Measurements from ENCODE around the gene GOLGA6A. TPM values are rescaled to one million over a fixed set of nuclear protein-coding genes. Genes with fewer than 3 reads are reported as not detected.
"Not testable (repeated sequence)": the region's sequence is repeated elsewhere in the genome, so short reads cannot be mapped to it uniquely, and the experiment has no call there.

Gene GOLGA6A
- total RNA-seq, 1 experiment from 2014 or later = not detected

DNA sequence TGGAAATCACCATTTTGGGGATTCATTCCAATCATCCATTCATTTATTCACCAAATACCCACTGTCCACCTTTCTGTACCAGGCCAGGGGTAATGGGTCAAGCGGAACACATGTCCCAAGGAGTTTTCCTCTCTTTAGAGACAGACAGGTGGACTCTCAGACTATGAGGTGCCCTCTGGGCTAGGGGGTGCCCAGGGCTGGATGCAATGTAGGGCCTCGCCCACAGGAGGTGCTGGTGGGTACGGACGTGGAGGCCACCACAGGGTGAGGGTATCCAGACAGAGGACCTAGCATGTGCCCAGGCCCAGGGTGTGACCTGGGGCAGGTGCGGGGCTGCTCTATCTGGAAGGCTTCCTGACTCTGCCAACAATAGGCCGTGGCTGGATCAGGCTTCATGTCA, 26.3 kb upstream of the GOLGA6A start:
- DNase-seq (ENCODE audit: low spot score); in situ Hi-C loops (cut with HindIII; ENCODE audit: low sequenced_read_pairs): not testable (repeated sequence)

DNA sequence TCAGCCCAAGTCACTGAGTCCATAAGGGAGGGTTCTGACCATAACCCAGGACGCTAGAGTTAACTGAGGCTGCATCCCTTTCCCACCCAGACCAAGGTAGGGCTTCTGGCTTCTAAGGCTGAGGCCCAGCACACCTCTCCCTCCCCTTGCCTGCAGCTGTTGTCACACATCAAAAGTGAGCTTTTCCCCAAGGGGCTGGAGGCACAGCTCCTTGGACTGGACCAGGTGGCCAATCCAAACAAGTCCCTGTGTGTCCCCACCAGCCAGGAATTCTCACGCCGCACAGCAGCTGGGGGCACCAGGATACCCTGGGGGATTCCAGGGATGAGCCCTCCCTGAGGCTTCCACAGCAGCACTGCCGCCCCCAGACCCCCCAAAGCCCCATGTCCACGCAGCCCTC, 25.8 kb upstream of the GOLGA6A start:
- in situ Hi-C loops (cut with HindIII; ENCODE audit: low sequenced_read_pairs) = no loop called here
- no peak for DNase-seq (ENCODE audit: low spot score)

DNA sequence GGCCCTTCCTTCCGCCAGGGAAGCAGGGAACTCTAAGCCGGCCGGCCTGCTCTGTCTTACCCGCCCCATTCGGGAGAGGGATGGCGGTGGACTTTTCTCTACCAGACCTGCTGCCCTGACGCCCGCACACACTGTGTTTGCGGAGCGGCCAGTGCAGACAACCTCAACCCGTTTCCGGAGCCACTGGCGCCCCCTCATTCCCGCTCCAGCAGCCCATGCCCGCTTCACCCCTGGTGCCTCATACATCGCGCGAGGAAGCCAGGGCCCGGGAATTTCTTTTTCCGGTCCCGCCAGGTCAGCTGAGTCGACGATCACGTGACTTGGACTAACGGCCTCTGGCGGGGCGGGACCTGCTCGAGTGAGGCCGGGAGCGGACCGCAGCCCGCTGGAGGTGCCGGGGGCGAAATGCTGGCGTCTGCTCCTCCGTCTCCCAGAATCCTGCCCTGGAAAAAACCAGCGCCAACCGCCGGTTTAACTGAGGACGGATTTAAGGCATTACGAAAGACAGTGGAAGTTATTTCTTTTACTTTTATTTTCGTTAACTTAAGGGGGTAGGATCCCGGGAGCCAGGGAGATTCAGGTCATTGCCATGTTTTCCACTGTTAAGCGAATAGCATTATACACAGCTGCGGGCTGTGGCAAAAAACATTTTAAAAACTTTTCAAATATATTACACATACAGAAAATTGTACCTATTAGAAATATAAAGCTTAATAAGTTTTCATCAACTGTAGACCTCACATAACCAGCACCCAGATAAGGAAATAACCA, 17.8 kb upstream of the GOLGA6A start:
- in situ Hi-C loops (cut with HindIII; ENCODE audit: low sequenced_read_pairs) = not testable (repeated sequence)
- DNase-seq (ENCODE audit: low spot score) = peak; percentile 88

DNA sequence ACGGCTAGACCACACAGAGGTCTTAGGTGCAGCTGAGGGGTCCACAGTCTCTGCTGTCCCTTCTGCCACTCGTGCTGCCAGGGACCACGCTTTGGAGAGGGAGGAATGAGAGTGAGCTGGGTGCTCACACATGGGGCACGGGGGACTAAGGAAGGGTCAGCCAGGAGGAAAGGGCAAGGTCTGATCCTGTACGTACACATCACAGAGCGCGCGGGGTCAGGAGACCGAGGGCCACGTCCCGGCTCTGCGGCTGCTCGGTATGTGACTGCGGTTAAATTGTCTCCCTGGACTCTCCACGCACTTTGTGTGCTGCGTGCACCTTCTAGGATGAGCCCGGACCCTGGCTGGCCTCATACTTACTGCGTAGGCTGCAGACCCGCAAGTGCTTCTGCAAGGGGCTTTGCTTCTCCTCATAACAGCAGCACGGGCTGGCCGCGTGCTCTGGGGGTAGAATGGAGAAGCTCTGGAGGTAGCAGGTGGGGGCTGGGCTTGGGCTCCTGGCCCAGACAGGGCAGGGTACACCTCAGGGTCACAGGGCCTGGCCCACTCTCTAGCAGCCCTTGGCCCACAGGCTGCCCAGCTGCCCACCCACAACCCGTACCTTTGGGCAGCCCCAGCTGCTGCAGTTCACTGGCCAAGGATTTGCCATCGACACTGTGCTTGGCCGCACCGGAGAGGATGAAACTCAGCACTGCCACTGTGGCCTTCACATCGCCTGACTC, 14.6 kb upstream of the GOLGA6A start:
- DNase-seq (ENCODE audit: low spot score); in situ Hi-C loops (cut with HindIII; ENCODE audit: low sequenced_read_pairs): not testable (repeated sequence)

DNA sequence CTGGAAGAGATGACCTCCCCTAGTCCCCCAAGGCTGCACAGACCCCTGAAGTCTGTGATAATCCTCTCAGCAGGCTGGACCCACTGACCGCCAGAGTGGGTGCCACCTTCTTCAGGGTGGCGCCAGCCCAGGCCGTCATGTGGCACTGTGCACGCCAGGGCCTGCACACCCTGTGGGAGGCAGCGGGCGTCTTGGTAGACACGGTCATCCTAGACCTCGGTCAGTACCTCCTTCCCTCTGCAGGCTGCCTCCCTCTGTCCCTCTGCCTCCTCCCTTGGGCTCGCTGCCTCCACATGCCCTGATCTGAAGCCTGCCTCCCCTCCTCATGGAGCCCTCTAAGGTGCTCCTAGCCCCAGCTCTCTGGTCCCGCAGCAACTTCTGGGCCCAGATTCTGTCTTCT, 13.3 kb upstream of the GOLGA6A start:
- in situ Hi-C loops (cut with HindIII; ENCODE audit: low sequenced_read_pairs); DNase-seq (ENCODE audit: low spot score): not testable (repeated sequence)

DNA sequence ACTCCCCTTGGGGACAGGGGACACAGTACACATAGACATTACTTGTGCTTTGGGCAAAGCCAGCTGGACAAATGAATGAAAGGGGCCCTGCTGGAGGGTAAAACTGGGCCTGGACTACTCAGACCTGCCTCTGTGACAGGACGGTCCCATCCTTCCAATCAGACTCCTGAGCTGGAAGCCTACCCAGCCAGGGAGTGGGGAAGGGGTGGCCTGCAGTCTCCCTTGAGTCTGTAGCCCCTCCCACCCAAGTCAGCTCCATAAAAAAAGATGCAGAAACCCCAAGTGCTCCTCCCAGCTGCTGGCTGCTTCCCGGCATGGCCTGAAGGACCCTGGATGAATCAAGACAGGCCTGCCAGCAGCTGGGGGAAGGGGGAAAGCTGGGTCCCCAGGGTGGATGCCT, 12.2 kb upstream of the GOLGA6A start:
- in situ Hi-C loops (cut with HindIII; ENCODE audit: low sequenced_read_pairs); DNase-seq (ENCODE audit: low spot score): not testable (repeated sequence)

DNA sequence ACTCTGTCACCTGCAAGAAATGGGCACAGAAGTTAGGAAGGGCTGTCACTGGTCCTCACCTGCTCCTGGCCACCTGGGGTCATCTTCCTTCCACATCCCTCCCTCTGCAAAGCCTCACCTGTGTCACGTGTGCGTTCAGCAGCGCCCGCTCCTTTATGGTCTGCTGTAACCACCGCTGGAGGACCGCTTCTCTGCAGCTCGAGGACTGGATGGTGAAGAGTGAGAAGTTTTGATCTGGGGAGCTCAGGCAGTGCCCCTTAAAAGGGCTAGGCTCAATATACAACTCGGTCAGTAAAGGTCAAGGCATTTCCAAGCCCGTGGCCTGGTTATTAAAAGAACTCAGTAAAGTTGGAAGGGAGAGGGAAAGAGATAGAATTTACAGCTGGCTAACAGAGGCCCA, 6.6 kb downstream of the GOLGA6A start:
- DNase-seq (ENCODE audit: low spot score); in situ Hi-C loops (cut with HindIII; ENCODE audit: low sequenced_read_pairs): not testable (repeated sequence)

DNA sequence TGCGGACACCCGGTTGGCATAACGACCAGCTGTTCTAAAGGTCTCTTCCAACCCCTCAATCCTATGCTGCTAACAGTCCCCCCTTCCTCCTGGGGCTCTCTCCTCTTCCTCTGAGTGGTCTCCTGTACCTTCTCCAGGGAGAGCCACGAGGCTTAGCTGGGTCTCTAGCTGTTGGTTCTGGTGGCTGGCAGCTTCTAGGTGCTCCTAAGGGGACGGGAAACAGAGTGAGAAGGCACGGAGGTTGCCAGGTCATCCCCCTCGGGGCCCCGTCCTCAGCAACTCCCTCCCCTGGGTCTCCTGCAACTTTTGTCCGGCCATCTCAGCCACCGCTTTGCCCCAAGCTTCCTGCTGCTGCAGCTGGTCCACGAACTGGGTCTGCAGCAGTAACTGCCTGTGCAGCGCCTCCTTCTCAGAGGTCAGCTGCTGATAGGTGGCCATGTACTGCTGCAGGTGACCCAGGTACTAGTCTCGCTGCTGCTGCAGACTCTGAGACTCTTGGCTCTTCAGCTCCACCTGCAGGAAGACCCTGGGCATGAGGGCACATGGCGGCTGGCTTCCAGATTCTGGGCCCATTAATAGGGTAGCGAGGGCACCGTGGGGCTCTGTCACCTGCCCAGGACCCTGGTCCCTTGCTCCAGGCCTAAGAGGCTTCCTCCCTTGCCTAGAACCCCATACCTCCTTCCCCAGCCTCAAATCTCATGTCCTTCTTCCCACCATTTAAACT, 9.6 kb downstream of the GOLGA6A start:
- in situ Hi-C loops (cut with HindIII; ENCODE audit: low sequenced_read_pairs); DNase-seq (ENCODE audit: low spot score): not testable (repeated sequence)

DNA sequence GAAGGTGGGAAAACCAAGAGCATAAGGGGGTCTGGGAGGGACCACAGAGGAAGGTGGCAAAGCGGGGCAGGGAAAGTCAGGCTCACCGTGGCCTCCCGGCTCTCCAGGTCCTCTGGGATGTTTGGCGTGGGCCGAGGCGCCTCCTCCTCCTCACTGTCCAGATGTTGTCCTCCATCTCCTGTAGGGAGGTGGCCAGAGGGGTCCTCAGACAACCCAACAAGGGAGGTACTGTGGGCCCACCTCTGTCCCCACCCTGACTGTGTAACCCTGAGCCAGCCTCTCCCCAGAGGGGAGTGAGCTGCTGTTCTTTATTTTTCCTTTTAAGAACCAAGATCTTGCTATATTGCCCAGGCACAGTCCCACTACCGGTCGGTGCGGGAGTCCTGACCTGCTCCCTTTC, 10.2 kb downstream of the GOLGA6A start:
- DNase-seq (ENCODE audit: low spot score); in situ Hi-C loops (cut with HindIII; ENCODE audit: low sequenced_read_pairs): not testable (repeated sequence)

DNA sequence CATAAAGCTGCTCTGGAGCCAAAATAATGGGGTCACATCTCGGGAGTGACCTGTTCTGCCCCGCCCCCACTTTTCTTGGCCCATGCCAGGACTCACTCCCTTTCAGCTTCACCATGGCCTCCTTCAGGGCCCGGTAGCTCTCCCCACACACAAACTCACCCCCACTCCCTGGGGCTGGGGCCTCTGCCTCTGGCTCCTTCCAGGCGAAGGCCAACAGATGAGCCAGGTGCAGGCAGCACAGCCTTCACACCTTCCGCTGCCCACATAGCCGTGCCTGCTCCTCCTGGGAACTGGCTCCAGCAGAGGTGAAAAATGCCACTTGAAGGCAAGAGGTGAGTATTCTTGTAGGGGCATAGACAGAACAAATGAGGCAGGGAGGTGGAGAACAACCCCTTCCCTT, 10.7 kb downstream of the GOLGA6A start:
- DNase-seq (ENCODE audit: low spot score); in situ Hi-C loops (cut with HindIII; ENCODE audit: low sequenced_read_pairs): not testable (repeated sequence)

DNA sequence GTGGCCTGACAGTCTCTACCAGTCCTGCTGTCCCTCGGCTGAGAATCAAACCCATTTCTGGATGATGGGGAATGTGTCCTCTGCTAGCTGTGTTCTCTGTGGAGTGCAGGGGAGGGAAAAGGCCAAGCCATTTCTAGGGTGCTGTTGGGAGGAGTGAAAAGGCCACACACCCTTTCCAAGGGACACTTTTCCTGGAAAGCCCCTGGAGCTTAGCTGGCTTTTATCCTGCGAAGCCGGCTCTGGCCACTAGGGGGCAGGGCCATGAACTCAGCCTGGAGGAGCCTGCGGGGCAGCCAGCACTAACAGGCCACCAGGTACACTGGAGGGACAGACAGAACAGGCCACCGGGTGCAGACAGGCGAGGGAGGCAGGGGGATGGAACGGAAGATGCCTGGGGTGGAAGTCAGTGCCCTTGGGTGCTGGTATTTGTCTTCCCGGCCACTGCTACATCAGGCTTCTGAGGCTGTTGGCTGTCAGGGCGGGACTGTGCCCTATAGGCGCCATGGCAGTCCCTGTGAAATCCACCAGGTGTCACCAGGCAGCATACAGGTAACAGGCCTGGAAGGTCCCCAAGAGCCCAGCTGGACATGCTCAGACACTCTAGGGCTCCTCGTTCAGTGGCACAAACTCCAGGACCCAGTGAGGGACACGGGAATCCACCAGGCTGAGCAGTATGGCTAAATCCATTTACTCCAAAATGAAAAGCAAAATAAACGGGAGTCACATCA, 16.5 kb downstream of the GOLGA6A start:
- in situ Hi-C loops (cut with HindIII; ENCODE audit: low sequenced_read_pairs); DNase-seq (ENCODE audit: low spot score): not testable (repeated sequence)

DNA sequence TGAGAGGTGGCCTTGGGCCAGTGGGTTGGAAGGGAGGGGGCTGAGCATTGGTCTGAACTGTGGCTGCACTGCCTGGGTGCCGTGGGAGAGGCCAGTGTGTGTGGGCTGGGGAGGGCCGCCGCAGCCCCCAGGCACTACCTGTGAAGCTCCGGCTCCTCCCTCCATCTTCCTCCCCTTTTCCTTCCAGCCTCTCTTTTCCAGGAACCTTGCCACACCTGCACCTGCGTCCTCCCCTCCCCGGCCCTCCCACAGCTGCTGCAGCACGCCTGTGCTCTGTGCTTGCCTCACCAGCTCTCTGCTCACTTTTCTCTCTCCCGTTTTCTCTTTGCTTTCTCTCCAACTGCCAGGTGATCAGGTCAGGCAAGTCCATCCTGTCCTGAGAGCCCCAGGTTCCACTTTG, 17.5 kb downstream of the GOLGA6A start:
- in situ Hi-C loops (cut with HindIII; ENCODE audit: low sequenced_read_pairs); DNase-seq (ENCODE audit: low spot score): not testable (repeated sequence)

DNA sequence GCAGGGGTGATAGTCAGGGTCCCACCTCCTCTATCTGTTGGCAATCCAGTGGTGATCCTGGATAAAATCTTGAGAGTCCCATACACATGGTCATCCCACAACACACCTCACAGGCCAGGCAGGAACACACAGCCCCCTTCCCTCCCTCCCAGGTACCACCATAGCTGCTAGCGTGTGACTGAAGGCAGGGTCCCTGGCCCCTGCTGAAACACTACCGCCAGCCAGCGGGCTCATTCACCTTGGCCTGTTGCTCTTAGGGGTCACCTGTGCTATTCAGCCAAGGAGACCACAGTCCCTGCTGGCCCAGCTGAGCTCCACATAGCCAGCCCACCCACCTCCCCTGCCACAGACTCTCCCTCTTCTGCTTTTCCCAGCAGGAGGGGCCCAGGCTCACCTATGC, 18.2 kb downstream of the GOLGA6A start:
- DNase-seq (ENCODE audit: low spot score); in situ Hi-C loops (cut with HindIII; ENCODE audit: low sequenced_read_pairs): not testable (repeated sequence)

DNA sequence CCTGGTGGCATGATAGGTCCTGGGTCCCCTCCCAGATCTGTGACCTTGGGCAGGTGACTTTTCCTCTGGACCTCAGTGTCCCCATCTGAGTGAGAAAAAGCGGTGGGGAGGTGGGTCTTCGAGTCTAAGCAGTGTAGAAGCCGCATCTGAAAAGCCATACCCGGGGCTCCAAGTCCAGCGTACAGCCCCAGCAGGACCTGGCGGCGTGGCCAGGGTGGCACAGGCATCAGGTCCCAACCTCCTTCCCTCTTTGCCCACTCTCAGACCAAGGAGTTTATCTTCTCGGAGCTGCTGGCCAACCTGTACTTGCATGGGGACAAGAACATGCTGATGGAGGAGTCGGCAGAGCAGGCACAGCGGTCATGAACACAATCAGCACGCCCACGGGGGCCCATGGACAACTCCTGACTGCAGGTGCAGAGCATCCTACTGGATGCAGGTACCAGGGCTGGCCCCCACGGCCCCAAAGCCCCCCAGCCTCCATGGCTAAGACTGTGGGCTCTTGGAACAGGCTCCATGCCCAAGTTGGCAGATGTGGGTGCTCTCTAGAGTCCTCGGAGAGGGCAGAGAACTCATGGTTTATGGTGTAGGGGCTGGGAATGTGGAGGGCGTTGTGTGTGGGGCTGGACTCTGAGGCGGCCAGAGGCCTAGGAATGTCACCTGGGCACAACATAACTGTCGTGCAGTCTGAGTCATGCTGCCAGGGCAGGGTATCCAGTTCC, 18.8 kb downstream of the GOLGA6A start:
- in situ Hi-C loops (cut with HindIII; ENCODE audit: low sequenced_read_pairs); DNase-seq (ENCODE audit: low spot score): not testable (repeated sequence)

DNA sequence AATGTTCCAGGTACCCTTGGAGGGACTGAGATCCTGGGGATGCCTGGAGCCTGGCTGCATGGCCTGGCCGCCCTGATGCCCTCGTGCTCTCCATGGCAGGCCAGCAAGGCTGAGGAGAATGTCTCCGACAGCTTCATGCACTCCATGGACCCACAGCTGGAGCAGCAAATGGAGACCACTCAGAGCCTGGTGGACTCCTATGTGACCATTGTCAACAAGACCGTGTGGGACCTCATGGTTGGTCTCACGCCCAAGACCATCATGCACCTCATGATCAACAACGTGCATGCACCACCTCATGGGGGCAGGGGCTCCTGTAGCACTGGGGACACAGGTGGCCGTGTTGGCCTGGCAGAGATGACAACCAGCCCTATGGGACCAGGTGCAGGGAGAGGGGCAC, 19.7 kb downstream of the GOLGA6A start:
- in situ Hi-C loops (cut with HindIII; ENCODE audit: low sequenced_read_pairs) = no loop called here

DNA sequence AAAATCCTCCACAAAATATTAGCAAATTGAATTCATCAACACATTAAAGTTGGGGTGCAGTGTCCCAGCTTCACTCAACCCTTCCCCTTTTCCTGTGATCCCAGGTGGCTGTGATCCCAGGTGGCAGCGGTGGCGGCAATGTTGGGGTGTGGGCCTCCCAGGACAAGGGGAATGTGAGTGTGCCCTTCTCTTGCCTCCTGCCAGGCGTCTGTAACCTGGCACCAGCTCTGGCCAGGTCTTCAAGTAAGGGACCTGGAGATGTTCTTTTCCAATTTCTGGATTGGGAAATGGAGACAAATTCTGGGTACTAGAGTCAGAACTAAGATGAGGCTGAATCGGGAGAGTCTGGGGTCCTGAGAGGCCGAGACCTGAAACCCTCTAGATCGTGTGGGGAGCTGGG, 20.1 kb downstream of the GOLGA6A start:
- in situ Hi-C loops (cut with HindIII; ENCODE audit: low sequenced_read_pairs) = no loop called here
- no peak for DNase-seq (ENCODE audit: low spot score)

More for the DNA sequence above, 19.7 kb downstream of the GOLGA6A start:
- no peak for DNase-seq (ENCODE audit: low spot score)

DNA sequence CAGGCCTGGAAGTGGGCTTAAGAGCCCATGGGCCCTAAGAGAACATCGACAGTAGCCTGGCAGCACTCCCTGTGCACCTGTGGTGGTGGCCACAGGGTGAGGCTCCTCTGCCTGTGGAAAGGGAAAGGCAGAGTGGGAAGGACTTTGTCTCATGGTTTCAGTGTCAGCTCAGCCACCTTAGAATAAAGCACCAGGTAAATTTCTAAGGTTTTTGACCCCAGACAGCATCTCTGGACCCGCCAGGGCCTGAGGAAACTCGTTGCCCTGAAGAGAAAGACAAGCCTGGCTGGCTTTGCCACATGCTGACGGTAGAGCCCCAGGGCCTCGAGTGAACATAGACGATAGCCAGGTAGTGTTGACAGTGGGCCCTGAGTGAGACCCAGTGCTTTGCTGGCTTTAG, 22.1 kb downstream of the GOLGA6A start:
- DNase-seq (ENCODE audit: low spot score) = no peak
- in situ Hi-C loops (cut with HindIII; ENCODE audit: low sequenced_read_pairs) = no loop called here

DNA sequence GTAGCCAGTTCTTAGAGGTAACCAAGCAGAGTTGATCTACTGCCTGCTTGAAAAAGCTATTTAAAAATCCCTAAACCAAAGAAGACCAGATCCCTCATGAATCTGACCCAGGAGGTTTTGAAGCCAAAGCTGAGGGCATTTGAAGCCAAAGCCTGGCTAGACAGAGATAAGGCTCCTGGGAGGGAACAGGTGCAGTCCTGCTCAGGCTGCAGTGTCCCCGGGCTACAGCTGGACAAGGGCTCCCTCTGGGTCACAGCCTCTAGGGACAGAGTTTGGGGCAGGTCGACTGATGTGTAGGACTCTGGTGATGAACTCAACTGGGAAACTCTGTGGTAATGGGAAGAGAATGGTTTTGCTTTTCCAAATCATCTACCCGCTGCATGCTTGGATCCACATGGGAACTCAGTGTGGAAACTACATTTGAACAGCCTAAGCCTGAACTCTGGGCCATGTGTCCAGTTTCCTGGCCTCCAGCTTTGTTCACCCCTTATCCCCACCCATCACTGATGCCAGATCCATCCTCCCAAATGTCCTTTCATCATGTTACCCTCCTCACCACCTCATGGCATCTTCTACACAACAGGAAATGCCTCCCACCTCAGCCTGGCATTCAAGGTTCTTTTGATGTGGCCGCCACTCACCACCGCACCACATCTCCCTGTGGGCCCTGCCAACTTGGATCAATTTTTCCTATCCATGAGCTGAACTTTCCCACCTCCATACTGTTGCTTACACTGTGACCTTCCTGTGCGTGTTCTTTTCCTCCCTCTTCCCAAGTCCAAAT, 23.1 kb downstream of the GOLGA6A start:
- in situ Hi-C loops (cut with HindIII; ENCODE audit: low sequenced_read_pairs); DNase-seq (ENCODE audit: low spot score): not testable (repeated sequence)
